Testis (tissue), 2 donors: ENCODE data around the gene QPRT.

Experiments
- CTCF ChIP-seq, 3 experiments: fragments of 450-650 bp in 2 of 3; fragments of 200-600 bp in 1 of 3; sonication (generic) in 1 of 3; IDR thresholded peaks; one replicate each; pipeline ENCODE4 v1.5.1; 2016 to 2019; ENCODE audit warnings: antibody characterized with exemption in 3 of 3, mild to moderate bottlenecking in 2 of 3, moderate library complexity in 1 of 3
- POLR2A ChIP-seq: fragments of 450-650 bp; IDR thresholded peaks from one replicate; pipeline ENCODE4 v1.6.1; 2017; ENCODE audit warnings: antibody characterized with exemption, mild to moderate bottlenecking, moderate library complexity

GRCh38 chr16:29683543-29684090 is 4.6 kb downstream of the QPRT start:
- TF ChIP-seq CTCF (IDR thresholded peaks at IDR 0.05) (no peak), POLR2A (no peak)
